Sigmoid colon (tissue), 7 donors: ENCODE data around the gene DNAH6. TPM values are rescaled to one million over a fixed set of nuclear protein-coding genes. Genes with fewer than 3 reads are reported as not detected.
"Not testable (repeated sequence)": the region's sequence is repeated elsewhere in the genome, so short reads cannot be mapped to it uniquely, and the experiment has no call there.

Source experiments
- DNase-seq: peaks from one replicate; pipeline ENCODE4 v3.0.0-alpha.2; 2019
- H3K27ac ChIP-seq, 4 donors: fragments of 200-600 bp; sonication (generic); one replicate each; pipeline ENCODE4 v1.5.1; 2016 to 2019; ENCODE audit warnings: mild to moderate bottlenecking in 1 of 4
- H3K27me3 ChIP-seq, 3 donors: fragments of 200-600 bp; sonication (generic); one replicate each; pipeline ENCODE4 v1.5.1; 2019; ENCODE audit warnings: mild to moderate bottlenecking in 1 of 3
- H3K36me3 ChIP-seq, 4 donors: fragments of 200-600 bp; sonication (generic); one replicate each; pipeline ENCODE4 v1.5.1; 2016 to 2019
- H3K4me1 ChIP-seq, 4 donors: fragments of 200-600 bp; sonication (generic); one replicate each; pipeline ENCODE4 v1.5.1; 2017 to 2019
- H3K4me3 ChIP-seq, 4 donors: fragments of 200-600 bp; sonication (generic); one replicate each; pipeline ENCODE4 v1.5.1; 2017 to 2019; ENCODE audit warnings: mild to moderate bottlenecking in 2 of 4, moderate library complexity in 1 of 4
- H3K9me3 ChIP-seq, 4 donors: fragments of 200-600 bp in 3 of 4; sonication (generic) in 3 of 4; one replicate each; pipeline versions ENCODE4 v1.5.1 to v1.6.1; 2013 to 2019
- EP300 ChIP-seq, 4 donors: sonication (generic); formaldehyde crosslinking; IDR thresholded peaks; one replicate each; pipeline ENCODE4 v1.6.1; 2017; ENCODE audit warnings: antibody characterized with exemption in 4 of 4
- POLR2A ChIP-seq, 2 donors: fragments of 450-650 bp; IDR thresholded peaks; one replicate each; pipeline ENCODE4 v1.6.1; 2016; ENCODE audit warnings: antibody characterized with exemption in 2 of 2, mild to moderate bottlenecking in 2 of 2, moderate library complexity in 2 of 2
- POLR2AphosphoS5 ChIP-seq, 4 donors: sonication (generic); formaldehyde crosslinking; IDR thresholded peaks; one replicate each; pipeline ENCODE4 v1.6.1; 2017; ENCODE audit warnings: antibody characterized with exemption in 4 of 4
- WGBS, 2 donors: extraction: QIAGEN DNeasy Blood & Tissue Kit; methylation state at CpG; one replicate each; pipeline ENCODE4 v1.1.7; 2013; 5-methylcytosine and 5-hydroxymethylcytosine counted together
- intact Hi-C: fragments of 100-400 bp; cut with DNase I; formaldehyde crosslinking; loops from one replicate; pipeline ENCODE4 v1.15.1; 2023
- polyA plus RNA-seq, 3 donors: library from polyadenylated mRNA; stranded (reverse); fragments of 200-250 nt; gene quantifications; one replicate each; pipeline ENCODE4 v1.2.3, GENCODE V29; 2013
- total RNA-seq, 4 donors: library from RNA; depleted of rRNA; stranded (reverse); fragments of >200 nt; gene quantifications; one replicate each; pipeline ENCODE4 v1.1.0, GENCODE V29; 2016
- TF ChIP-seq, protein P1 (sequence below), 4 experiments: fragments of 450-650 bp in 3 of 4; fragments of 200-600 bp in 1 of 4; IDR thresholded peaks; one replicate each; pipeline ENCODE4 v1.5.1; 2016 to 2019; ENCODE audit warnings: antibody characterized with exemption in 4 of 4, mild to moderate bottlenecking in 3 of 4, moderate library complexity in 2 of 4
- donor health status: healthy with polysubstance abuse.
- donor health status: Bipolar disorder and iron deficiency.
- donor health status: healthy.

Gene DNAH6, protein sequence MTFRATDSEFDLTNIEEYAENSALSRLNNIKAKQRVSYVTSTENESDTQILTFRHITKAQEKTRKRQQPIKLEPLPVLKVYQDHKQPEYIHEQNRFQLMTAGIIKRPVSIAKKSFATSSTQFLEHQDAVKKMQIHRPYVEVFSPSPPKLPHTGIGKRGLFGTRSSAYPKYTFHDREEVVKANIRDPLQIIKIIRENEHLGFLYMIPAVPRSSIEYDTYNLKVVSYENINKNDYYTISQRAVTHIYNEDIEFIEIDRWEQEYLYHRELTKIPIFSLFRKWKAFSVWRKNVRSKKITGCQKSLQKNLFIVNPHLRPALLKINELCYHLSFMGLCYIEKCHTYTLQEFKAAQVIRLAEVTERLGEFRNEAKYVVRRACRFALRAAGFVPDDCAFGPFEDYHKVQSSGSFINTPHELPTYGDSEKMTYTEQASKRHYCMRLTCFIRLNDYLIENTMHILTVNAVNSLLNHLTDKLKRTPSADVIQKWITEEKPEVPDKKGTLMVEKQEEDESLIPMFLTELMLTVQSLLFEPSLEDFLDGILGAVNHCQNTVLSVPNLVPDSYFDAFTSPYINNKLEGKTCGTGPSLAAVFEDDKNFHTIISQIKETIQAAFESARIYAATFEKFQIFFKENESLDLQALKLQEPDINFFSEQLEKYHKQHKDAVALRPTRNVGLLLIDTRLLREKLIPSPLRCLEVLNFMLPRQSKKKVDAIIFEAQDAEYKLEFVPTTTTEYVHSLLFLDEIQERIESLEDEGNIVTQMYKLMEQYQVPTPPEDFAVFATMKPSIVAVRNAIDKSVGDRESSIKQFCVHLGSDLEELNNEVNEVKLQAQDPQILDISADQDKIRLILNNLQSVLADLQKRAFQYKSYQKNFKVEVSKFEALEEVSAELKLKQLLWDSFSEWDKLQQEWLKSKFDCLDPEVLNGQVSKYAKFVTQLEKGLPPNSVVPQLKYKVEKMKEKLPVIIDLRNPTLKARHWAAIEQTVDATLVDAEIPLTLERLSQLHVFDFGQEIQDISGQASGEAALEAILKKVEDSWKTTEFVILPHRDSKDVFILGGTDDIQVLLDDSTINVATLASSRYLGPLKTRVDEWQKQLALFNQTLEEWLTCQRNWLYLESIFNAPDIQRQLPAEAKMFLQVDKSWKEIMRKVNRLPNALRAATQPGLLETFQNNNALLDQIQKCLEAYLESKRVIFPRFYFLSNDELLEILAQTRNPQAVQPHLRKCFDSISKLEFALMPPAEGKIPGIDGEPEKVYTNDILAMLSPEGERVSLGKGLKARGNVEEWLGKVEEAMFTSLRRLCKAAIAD (N-terminal part only)
- total RNA-seq (under 1 TPM; 0.33 to 0.55 (median 0.45) TPM), polyA plus RNA-seq (under 1 TPM in 1 of 3 donors, not detected in 2; 0.20 TPM)

DNA sequence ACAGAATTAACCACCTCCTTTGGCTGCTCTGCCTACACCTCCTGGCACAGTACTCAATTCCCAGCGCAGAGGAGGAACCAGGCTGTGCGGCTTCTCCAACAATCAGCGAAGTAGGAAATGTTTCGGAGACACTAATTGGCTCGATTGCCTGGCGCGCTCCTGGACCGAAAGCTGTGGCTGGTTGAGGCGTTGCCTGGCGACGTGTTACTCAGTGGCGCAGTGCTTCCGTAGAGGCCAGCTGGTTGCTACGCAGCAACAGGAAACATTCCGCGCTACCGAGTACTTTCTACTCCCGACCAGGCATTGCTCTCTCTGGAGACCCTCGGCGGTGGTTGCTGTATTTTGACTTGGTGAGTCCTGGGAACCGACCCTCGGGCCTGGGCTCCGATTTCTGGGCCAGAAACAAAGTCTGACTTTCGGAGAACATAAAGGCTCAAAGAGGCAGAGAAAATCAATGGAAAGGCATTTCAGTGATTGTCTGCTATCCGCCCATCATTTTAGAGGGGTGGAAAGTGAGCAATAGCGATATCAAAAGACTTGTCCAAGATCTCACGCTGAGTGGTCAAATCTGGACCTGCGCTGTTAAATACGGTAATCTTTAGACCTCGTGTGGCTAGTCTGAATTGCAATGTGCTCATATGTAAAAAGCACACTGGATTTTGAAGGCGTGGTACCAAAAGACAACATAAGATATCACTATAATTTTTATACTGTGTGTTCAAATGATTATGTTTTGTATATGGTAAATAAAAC, at the start of gene DNAH6:
DNAH6 (plus strand) TSS at position 265 of the 753 bp plus-strand sequence. CDS start 1,329 bp downstream, outside the sequence.
- Histone ChIP-seq H3K4me3 (peak within 1 kb of the TSS; percentile 32 to 55 (median 50)), H3K9me3 (no peaks in the 10 kb centered on the region), H3K4me1 (peaks cover 0 to 4% (median 0%) of the 10 kb centered on the region in 4 donors), H3K27me3 (no peaks in the 10 kb centered on the region), H3K36me3 (no peaks in the 10 kb centered on the region), H3K27ac (peak within 1 kb of the TSS; percentile 21 to 45 (median 36))
- peak; percentile 97 for DNase-seq
- TF ChIP-seq POLR2A (IDR thresholded peaks at IDR 0.05) = no peak
- peak in 2 of 4 donors; percentile 10 to 24 for TF ChIP-seq POLR2AphosphoS5 (IDR thresholded peaks at IDR 0.05)
- TF ChIP-seq, protein P1, sequence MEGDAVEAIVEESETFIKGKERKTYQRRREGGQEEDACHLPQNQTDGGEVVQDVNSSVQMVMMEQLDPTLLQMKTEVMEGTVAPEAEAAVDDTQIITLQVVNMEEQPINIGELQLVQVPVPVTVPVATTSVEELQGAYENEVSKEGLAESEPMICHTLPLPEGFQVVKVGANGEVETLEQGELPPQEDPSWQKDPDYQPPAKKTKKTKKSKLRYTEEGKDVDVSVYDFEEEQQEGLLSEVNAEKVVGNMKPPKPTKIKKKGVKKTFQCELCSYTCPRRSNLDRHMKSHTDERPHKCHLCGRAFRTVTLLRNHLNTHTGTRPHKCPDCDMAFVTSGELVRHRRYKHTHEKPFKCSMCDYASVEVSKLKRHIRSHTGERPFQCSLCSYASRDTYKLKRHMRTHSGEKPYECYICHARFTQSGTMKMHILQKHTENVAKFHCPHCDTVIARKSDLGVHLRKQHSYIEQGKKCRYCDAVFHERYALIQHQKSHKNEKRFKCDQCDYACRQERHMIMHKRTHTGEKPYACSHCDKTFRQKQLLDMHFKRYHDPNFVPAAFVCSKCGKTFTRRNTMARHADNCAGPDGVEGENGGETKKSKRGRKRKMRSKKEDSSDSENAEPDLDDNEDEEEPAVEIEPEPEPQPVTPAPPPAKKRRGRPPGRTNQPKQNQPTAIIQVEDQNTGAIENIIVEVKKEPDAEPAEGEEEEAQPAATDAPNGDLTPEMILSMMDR (IDR thresholded peaks at IDR 0.05) = no peak
- TF ChIP-seq EP300 (IDR thresholded peaks at IDR 0.05) = no peak
- WGBS, 2 donors = 11 to 12% methylated on average over 31 of the region's 31 CpGs
- intact Hi-C loops = loop anchor here (10.0 kb wide), 1 partner anchor 388 kb away; the partner anchor contains the start of gene TMSB10

DNA sequence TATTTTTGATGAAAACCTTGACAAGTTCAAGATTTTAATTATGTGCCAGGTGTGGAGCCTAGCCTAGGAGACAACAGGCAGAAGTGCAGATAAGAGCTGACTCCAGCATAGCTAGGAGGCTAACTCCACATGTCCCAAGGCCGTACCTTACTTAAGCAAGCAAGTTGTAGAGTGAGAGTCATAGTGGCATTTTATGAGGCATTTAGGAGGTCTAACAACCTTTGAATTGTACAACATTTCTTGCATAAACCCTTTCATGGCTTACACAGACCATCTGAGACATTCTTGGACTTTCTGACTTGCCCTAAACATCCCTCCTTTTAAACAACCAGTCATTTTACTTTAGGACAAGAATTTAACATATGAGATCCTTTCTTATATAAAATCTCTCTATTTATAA, 48.9 kb upstream of the DNAH6 start:
- intact Hi-C loops = no loop called here
- TF ChIP-seq POLR2A (IDR thresholded peaks at IDR 0.05) (no peak), EP300 (IDR thresholded peaks at IDR 0.05) (no peak), POLR2AphosphoS5 (IDR thresholded peaks at IDR 0.05) (no peak)
- TF ChIP-seq, protein P1 (IDR thresholded peaks at IDR 0.05) = no peak
- Histone ChIP-seq H3K4me1 (no peaks in the 10 kb centered on the region), H3K9me3 (peaks cover 0 to 15% (median 0%) of the 10 kb centered on the region in 4 donors), H3K27ac (no peak overlapping the region), H3K27me3 (no peaks in the 10 kb centered on the region), H3K4me3 (no peak overlapping the region), H3K36me3 (no peaks in the 10 kb centered on the region)
- no peak for DNase-seq
- 85 to 96% methylated on average over 1 of the region's 1 CpG for WGBS, 2 donors

DNA sequence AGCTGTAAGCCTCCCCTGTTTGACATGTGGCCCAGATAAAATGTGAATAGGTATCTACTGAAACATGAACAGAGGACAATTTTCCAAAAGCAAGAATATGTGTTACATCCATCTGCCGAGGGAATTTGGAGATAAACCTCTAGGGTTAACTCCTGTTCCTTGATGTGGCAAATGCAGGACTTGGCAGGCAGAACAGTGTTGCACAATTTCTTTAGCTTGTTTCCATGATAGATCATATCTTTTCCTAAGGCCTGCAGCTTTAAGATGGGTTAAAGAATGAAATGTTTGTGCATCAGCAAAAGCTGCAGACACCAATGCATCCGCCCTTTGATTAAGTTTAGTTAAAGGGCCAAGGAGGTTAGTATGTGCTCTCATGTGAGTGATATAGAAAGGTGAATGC, 43.9 kb upstream of the DNAH6 start:
- peaks cover 0 to 22% (median 3%) of the 10 kb centered on the region in 4 donors for H3K9me3 ChIP-seq
- DNase-seq, intact Hi-C loops, H3K27me3 ChIP-seq, H3K27ac ChIP-seq, H3K4me1 ChIP-seq, H3K36me3 ChIP-seq, H3K4me3 ChIP-seq: not testable (repeated sequence)
- WGBS, 2 donors = 51 to 59% methylated on average over 2 of the region's 2 CpGs

DNA sequence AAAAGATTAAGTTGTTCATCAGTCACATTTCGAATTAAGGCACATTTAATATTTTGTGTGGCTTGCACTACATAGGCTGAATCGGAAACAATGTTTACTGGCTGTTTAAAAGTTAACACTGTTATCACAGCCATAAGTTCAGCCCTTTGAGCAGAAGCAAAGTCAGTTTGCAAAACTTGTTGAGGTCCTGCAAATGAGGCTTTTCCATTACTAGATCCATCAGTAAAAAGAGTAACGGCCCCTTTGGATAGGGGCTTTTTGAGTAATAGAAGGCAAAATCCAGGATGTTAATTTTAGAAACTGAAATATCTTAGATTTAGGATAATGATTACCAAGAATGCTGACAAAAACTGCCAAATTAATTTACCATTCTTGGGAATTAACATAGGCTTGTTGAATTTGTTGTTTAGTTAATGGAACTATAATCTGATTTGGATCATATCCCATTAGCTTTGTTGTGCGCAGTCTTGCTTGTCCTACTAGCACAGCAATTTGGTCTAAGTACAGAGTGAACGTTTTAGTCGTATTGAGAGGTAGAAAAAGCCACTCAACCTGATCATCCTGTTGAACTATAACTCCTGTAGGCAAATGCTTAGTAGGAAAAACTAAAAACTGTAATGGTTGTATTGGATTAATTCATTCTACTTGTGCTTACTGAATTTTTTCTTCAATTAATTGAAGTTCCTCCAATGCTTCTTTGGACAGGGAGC, 43.3 kb upstream of the DNAH6 start:
- WGBS, 2 donors = 51 to 78% methylated on average over 6 of the region's 6 CpGs
- intact Hi-C loops = no loop called here
- DNase-seq = no peak

More for the DNA sequence above, 43.3 kb upstream of the DNAH6 start:
- Histone ChIP-seq H3K27me3 (no peaks in the 10 kb centered on the region), H3K4me1 (no peaks in the 10 kb centered on the region), H3K36me3 (no peaks in the 10 kb centered on the region), H3K27ac (no peak overlapping the region), H3K9me3 (peaks cover 0 to 24% (median 3%) of the 10 kb centered on the region in 4 donors), H3K4me3 (no peak overlapping the region)
- TF ChIP-seq POLR2AphosphoS5 (IDR thresholded peaks at IDR 0.05) (no peak), EP300 (IDR thresholded peaks at IDR 0.05) (no peak), POLR2A (IDR thresholded peaks at IDR 0.05) (no peak)
- TF ChIP-seq, protein P1 (IDR thresholded peaks at IDR 0.05) = no peak
